HG02763 (cell line): ENCODE data around the gene CD274.
"Not testable (repeated sequence)": the region's sequence is repeated elsewhere in the genome, so short reads cannot be mapped to it uniquely, and the experiment has no call there.

Source experiments
- ATAC-seq: cut with Tn5 transposase; IDR thresholded peaks from one replicate; pipeline ENCODE4 v1.9.1; 2021; ENCODE audit warnings: mild to moderate bottlenecking, moderate library complexity; ENCODE audit not compliant: unreplicated experiment

The CD274 gene

GRCh38 chr9:5493679-5494511, 43.6 kb downstream of the CD274 start:
- ATAC-seq = peak; percentile 88

- ATAC-seq = not testable (repeated sequence)
Observed at GRCh38 chr9:5494765-5495164, 44.4 kb downstream of the CD274 start.

GRCh38 chr9:5499157-5499556, 48.8 kb downstream of the CD274 start:
- no peak for ATAC-seq

GRCh38 chr9:5499889-5500398, 49.6 kb downstream of the CD274 start:
- no peak for ATAC-seq

GRCh38 chr9:5500441-5501235, 50.3 kb downstream of the CD274 start:
- no peak for ATAC-seq

GRCh38 chr9:5502553-5502952, 52.2 kb downstream of the CD274 start:
- no peak for ATAC-seq

GRCh38 chr9:5509573-5509972, 59.2 kb downstream of the CD274 start:
- no peak for ATAC-seq

GRCh38 chr9:5510360-5510931, 60.1 kb downstream of the CD274 start, which contains the start of gene PDCD1LG2:
PDCD1LG2 (plus strand) TSS chr9:5510531; CDS start chr9:5522547, 12,016 bp downstream.
- peak; percentile 58 for ATAC-seq

GRCh38 chr9:5510989-5511388, 60.6 kb downstream of the CD274 start:
- no peak for ATAC-seq

GRCh38 chr9:5511476-5511875, 61.1 kb downstream of the CD274 start:
- no peak for ATAC-seq

GRCh38 chr9:5511935-5512580, 61.7 kb downstream of the CD274 start:
- ATAC-seq = no peak

- no peak for ATAC-seq
Observed at GRCh38 chr9:5512658-5513452, 62.5 kb downstream of the CD274 start.

GRCh38 chr9:5513966-5514616, 63.7 kb downstream of the CD274 start:
- no peak for ATAC-seq

- ATAC-seq = no peak
Observed at GRCh38 chr9:5514617-5515260, 64.4 kb downstream of the CD274 start.

GRCh38 chr9:5515261-5515650, 64.9 kb downstream of the CD274 start:
- no peak for ATAC-seq

GRCh38 chr9:5516453-5517220, 66.3 kb downstream of the CD274 start:
- no peak for ATAC-seq

GRCh38 chr9:5518171-5518936, 68.0 kb downstream of the CD274 start:
- ATAC-seq = peak; percentile 58

GRCh38 chr9:5518937-5519319, 68.6 kb downstream of the CD274 start:
- ATAC-seq = no peak
